Activated CD4-positive, alpha-beta T cell treated with anti-CD3 and anti-CD28 coated beads, Interleukin-10, Interleukin-2, amounts not matched to agents 100 ng/mL and 50 ng/mL, durations not matched to agents 16 hours and 8 hours (primary cell): ENCODE data around the gene OBSL1.
A peak's percentile ranks its signal among the peaks of the same experiment; 100 is the strongest.

Source experiments
- DNase-seq: peaks from one replicate; pipeline ENCODE4 v3.0.0-alpha.2; 2020

Gene OBSL1

DNA sequence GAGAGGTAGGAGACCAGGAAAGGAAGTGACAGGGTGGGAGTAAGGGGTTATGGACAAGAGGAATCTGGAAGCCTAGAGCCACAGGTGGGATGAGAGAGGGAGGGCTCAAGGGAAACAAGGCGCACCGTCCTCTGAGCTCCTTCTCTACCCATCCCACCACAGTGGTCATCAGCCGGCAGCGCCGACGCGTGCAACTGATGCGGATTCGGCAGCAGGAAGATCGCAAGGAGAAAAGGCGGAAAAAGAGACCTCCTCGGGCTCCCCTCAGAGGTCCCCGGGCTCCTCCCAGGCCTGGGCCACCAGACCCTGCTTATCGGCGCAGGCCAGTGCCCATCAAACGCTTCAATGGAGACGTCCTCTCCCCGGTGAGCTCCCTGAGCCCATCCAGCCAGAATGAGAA is 22.3 kb downstream of the OBSL1 start:
- no peak for DNase-seq

- no peak for DNase-seq
These were observed 23.7 kb downstream of the OBSL1 start for GRCh38 chr2:219547621-219548020.

DNA sequence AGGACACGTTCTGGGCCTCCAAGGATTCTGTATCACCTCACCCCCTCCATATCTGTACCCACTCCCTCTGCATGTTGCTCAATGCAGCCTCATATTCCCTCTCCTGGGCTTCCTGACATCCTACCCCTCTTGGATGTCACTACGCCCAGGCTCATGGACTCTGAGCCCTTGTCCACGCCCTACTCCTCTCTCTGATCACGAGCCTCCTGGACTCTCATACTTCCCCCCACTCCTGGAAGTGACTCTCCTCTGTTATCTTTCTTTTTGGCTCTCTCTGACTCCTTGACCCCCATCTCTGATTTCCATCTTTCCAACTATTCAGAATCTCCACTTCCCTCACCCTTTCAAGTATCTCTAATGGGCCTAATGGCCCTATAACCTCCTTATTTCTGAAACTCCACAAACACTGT is 25.4 kb downstream of the OBSL1 start:
- no peak for DNase-seq

DNA sequence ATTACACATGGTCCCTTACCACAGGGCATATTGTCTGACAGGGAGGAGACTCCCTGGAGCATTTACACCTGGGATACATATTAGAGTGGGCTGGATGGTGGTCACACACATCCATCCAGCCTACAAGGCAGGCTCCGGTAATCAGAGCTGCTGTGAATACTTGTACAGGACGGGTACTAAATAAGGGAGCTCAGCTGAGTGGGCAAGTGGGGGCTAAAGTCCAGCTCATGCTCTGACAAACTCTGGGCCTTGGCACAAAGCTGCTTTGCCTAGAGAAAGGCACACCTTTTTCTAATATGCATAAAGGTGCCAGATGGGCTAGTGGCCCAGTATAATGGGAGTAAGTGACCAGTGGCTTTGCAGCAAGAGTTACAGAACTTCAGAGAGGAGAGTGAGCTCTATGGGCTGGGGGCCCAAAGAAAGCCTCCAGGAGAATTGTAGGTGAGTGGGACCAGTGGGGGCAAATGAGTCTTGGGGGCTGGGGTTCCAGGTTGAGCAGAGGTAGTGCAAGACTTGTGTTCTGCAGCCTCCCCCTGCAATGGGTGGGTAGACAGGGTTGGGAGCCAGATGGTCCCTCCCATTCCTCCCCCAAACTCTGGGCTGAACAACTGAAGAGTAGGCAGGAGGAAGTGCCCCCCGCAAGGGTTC is 25.9 kb downstream of the OBSL1 start:
- no peak for DNase-seq

DNA sequence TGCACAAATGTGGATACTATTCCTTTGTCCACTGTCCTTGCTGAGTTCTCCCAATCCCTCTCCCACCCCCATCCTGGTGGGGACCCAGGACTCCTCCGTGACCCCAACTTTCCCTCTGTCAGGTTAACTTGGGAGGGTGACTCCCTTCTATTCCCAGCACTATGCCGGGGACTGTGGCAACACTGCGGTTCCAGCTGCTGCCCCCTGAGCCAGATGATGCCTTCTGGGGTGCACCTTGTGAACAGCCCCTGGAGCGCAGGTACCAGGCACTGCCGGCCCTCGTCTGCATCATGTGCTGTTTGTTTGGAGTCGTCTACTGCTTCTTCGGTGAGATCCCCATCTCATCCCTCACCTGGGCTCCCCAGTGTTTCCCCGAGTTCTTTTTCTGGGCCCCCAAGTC is 26.8 kb downstream of the OBSL1 start:
- no peak for DNase-seq

- DNase-seq: peak; percentile 98
These were observed 27.6 kb downstream of the OBSL1 start, which contains the start of the genes CHPF and TMEM198 for GRCh38 chr2:219543596-219544358. Gene CHPF (minus strand): TSS chr2:219543809. CDS start chr2:219543538, 271 bp downstream. Gene TMEM198 (plus strand): TSS chr2:219544028. CDS start chr2:219544728, 700 bp downstream.

DNA sequence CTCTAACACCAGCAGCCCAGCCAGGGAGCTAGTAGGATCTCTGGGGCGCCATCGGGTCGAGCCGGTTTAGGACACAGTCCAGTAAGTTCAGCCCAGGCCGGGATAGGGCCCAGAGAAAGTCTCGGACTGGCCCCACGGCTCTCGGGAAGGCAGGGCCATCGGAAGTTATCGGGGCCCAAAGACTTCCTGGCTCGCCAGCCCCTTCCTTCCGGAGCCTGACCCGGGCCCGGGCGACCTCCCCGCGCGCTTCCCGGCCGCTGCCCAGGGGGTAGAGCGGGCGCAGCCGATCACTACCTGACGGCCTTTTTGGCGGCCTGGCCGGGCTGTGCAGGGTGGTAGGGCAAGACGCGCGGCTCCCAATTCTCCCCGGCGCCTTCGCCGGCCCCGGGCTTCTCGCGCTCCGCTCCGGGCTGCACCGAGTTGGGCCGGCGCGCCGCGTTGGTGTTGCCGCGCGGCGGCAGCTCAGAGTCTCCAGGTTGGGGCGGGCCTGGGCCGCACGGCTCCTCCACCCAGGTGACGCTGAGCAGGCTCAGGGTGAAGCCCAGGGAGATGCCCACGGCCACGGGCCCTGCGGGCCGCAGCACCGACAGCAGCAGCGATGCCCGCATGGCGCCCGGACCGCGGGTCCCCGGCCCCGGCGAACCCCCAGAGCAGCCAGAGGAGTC is 28.3 kb downstream of the OBSL1 start:
- DNase-seq: peak; percentile 46

GRCh38 chr2:219541611-219542180 is 29.6 kb downstream of the OBSL1 start:
- peak; percentile 92 for DNase-seq

DNA sequence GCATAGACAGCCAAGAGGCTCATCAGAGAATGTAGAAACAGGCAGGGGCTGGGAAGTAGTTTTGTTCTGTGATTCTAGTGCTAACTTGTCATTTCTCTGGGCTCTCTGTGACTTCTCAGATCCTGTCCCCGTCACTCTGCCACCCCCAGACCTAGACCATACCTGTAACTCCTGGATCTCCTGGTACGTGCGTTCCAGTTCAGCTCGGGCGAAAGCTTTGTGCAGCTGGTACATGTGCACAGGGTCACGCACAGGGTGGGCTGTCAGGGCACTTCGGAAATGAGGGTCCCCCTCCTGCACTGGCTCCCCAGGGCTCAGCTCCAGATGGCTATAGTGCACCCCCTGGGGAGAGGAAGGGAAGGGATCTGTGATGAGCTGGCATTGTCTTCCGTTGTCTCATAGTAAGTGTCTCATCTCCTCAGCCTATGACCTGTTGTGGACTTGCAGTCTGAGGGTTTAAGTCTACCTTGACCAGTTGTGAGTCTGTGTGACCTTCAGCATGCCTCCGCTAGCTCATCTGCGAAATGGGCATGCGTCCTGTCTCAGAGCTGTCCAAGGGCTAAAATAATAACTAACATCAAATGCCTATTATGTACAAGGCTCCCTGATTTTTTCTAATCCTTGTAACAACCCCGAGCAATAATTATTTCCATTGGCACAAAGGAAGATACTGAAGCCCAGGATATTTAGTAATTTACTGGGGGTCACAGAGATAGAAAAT is 30.4 kb downstream of the OBSL1 start:
- DNase-seq: no peak

DNA sequence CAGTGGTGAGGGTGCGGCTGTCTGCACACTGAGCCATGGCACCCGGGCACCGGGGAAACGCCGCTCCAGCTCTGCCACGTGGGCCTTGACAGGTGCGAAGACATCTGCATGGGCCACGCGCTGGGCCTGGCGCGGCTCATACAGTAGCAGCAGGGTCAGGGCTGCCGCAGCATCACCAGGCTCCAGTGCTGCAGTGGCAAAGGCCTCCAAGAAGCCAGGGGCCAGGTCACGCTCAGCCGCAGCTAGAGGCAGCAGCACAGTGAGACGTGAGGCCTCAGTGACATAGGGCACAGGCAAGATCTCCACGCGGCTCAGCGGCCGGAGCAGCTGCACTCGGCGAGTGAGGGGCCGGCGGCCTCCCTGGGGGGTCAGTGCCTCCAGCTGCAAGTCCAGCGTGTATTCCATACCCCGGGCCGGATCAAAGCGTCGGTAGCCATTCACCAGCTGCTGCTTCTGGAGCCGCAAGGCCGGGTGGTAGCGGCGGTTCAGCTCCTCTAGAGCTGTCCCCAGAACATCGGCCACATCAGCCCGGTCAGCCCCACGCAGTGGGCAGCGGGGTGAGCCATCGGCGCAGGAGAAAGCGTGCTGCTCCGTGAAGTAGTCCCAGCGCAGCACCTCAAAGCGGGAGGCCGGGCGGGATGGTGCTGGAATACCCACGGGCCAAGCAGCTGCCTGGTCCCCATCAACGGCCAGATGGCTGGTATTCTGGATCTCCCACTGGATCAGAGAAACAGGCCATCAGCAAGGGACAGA is 31.2 kb downstream of the OBSL1 start:
- no peak for DNase-seq

GRCh38 chr2:219538956-219539788 is 32.2 kb downstream of the OBSL1 start:
- no peak for DNase-seq

DNA sequence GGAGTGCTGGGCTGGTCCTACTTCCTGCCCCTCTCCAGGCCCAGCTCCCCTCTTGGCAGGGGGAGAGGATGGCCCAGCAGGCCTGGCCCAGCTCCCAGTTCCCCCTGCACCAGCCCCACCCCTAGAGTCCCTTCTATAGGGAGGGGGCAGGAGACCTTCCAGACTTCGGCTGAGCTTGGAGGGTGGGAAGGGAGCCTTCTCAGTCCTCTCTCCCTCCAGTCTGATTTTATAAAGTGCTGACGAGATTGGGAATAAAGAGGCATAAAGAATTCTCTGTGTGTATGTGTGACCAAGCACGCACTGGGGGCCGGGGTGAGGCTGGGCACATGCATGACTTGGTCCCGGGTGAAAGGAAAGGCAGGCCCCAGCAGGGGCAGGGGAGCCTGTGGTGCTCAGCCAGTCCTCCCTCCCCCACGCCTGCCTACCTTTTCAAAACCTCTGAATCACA is 32.8 kb downstream of the OBSL1 start:
- no peak for DNase-seq

DNA sequence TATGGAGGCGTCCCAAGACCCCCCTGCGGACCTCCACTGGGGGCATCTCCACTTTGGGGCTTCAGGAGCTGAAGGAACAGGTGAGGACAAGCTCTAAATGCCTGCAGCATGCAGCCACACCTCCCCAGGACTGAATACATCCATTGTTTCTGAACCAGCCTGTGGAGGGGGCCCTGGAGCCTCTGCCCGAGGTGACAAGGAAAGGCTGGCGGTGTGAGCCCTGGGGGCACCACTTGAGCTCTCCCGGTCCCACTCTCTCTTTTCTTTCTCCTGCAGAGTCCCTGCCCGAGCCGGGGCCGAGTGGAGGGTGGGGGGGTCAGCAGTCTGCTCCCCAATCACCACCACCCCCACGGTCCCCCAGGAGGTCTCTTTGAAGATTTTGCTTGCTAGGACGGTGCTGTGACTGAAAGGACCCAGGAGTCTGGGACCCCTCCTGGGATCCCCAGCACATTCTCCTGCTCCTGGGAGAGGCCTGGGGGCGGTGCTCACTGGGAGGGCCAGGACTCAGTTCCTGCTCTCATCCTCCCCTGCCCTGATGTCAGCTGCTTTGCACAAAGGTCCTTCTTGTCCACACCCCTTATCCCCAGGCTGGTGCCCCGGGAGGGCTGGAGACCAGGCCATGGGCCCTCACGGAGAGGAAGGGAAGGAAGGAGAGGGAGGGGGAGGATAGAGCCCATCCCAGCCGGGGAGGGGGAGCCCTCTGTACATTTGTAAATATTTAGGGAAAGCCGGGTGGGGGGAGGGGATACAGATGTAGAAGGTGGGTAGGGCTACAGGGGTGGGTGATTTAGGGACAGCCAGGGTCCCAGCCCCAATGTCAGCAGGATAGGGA is 33.5 kb downstream of the OBSL1 start:
- no peak for DNase-seq

- no peak for DNase-seq
These were observed 34.4 kb downstream of the OBSL1 start for GRCh38 chr2:219536967-219537366.

- DNase-seq: no peak
These were observed 34.9 kb downstream of the OBSL1 start for GRCh38 chr2:219536425-219536824.

- no peak for DNase-seq
These were observed 37.2 kb downstream of the OBSL1 start for GRCh38 chr2:219533930-219534661.

- no peak for DNase-seq
These were observed 39.0 kb downstream of the OBSL1 start for GRCh38 chr2:219532378-219532649.

GRCh38 chr2:219531639-219532377 is 39.5 kb downstream of the OBSL1 start:
- no peak for DNase-seq
